Mucosa of gallbladder (tissue), 1 donor: ENCODE data around the gene SLX9. TPM values are rescaled to one million over a fixed set of nuclear protein-coding genes. Genes with fewer than 3 reads are reported as not detected.
"Not testable (repeated sequence)": the region's sequence is repeated elsewhere in the genome, so short reads cannot be mapped to it uniquely, and the experiment has no call there.

Source experiments
- DNase-seq: peaks from one replicate; pipeline ENCODE4 v3.0.0-alpha.2; 2020; ENCODE audit warnings: low spot score
- total RNA-seq: library from RNA; stranded (reverse); gene quantifications from one replicate; pipeline ENCODE4 v1.2.1, GENCODE V29; 2021
- donor health status: DM: no; HTN: no; CAD: no.

The SLX9 gene
- total RNA-seq, 1 donor from 2014 or later = 34.6 TPM

- no peak for DNase-seq
Observed at GRCh38 chr21:44902268-44903049, 37.4 kb upstream of the SLX9 start.

GRCh38 chr21:44903050-44903685 is 36.7 kb upstream of the SLX9 start:
- DNase-seq = no peak

GRCh38 chr21:44903689-44904088 is 36.1 kb upstream of the SLX9 start:
- peak; percentile 34 for DNase-seq

- DNase-seq = no peak
Observed at GRCh38 chr21:44904141-44904923, 35.5 kb upstream of the SLX9 start.

GRCh38 chr21:44905016-44905727 is 34.7 kb upstream of the SLX9 start:
- no peak for DNase-seq

- no peak for DNase-seq
Observed at GRCh38 chr21:44905728-44906090, 34.1 kb upstream of the SLX9 start.

- no peak for DNase-seq
Observed at GRCh38 chr21:44907225-44907965, 32.4 kb upstream of the SLX9 start.

GRCh38 chr21:44907966-44908895 is 31.6 kb upstream of the SLX9 start:
- peak; percentile 34 for DNase-seq

- DNase-seq = no peak
Observed at GRCh38 chr21:44908908-44909307, 30.9 kb upstream of the SLX9 start.

- DNase-seq = no peak
Observed at GRCh38 chr21:44909719-44910118, 30.1 kb upstream of the SLX9 start.

- DNase-seq = no peak
Observed at GRCh38 chr21:44910229-44911067, 29.4 kb upstream of the SLX9 start.

GRCh38 chr21:44911068-44911383 is 28.8 kb upstream of the SLX9 start:
- DNase-seq = no peak

GRCh38 chr21:44911384-44912157 is 28.3 kb upstream of the SLX9 start:
- DNase-seq = peak; percentile 92

GRCh38 chr21:44912158-44912473 is 27.7 kb upstream of the SLX9 start:
- DNase-seq = no peak

- DNase-seq = not testable (repeated sequence)
Observed at GRCh38 chr21:44912506-44913412, 27.1 kb upstream of the SLX9 start.

- DNase-seq = no peak
Observed at GRCh38 chr21:44913425-44914175, 26.2 kb upstream of the SLX9 start.
